WERI-Rb-1 (cell line): ENCODE data around the gene BIVM.

Experiments
- DNase-seq: peaks from one replicate; pipeline ENCODE4 v3.0.0-alpha.2; 2020
- H3K27ac ChIP-seq: fragments of 250-450 bp; sonication (Bioruptor Pico); 2 replicates; pipeline ENCODE4 v1.5.1; 2020; ENCODE audit warnings: mild to moderate bottlenecking, moderate library complexity
- H3K27me3 ChIP-seq: fragments of 250-450 bp; sonication (Bioruptor Pico); 2 replicates; pipeline ENCODE4 v1.5.1; 2021; ENCODE audit warnings: mild to moderate bottlenecking, low read depth, moderate library complexity; ENCODE audit not compliant: insufficient read depth, severe bottlenecking
- H3K36me3 ChIP-seq: fragments of 250-450 bp; sonication (Bioruptor Pico); 2 replicates; pipeline ENCODE4 v1.5.1; 2020; ENCODE audit warnings: mild to moderate bottlenecking, moderate library complexity
- H3K4me3 ChIP-seq: 2 replicates; pipeline ENCODE4 v1.5.1; 2011; ENCODE audit warnings: low read depth, mild to moderate bottlenecking, control low read depth, low read length
- H3K9me3 ChIP-seq: fragments of 250-450 bp; sonication (Bioruptor Pico); 2 replicates; pipeline ENCODE4 v1.5.1; 2021; ENCODE audit warnings: mild to moderate bottlenecking, moderate library complexity; ENCODE audit not compliant: severe bottlenecking
- CTCF ChIP-seq: IDR thresholded peaks from 2 replicates; pipeline ENCODE4 v1.5.1; 2011; ENCODE audit warnings: low read depth, mild to moderate bottlenecking, control low read depth, inconsistent platforms, low read length

BIVM gene

GRCh38 chr13:102817907-102818306 lies 19.0 kb downstream of the BIVM start:
- Histone ChIP-seq H3K4me3 (no peak overlapping the region), H3K9me3 (no peaks in the 10 kb centered on the region), H3K27ac (no peak overlapping the region), H3K36me3 (peaks cover 64% of the 10 kb centered on the region), H3K27me3 (no peaks in the 10 kb centered on the region)
- no peak for TF ChIP-seq CTCF
- DNase-seq = no peak

- Histone ChIP-seq H3K4me3 (no peak overlapping the region), H3K36me3 (peaks cover 68% of the 10 kb centered on the region), H3K27me3 (no peaks in the 10 kb centered on the region), H3K27ac (no peak overlapping the region), H3K9me3 (peaks cover 3% of the 10 kb centered on the region)
- DNase-seq = no peak
- no peak for TF ChIP-seq CTCF
Measured at GRCh38 chr13:102825400-102825799, 26.5 kb downstream of the BIVM start.

- DNase-seq = no peak
- Histone ChIP-seq H3K27me3 (no peaks in the 10 kb centered on the region), H3K4me3 (no peak overlapping the region), H3K27ac (no peak overlapping the region), H3K9me3 (peaks cover 3% of the 10 kb centered on the region), H3K36me3 (peaks cover 61% of the 10 kb centered on the region)
- no peak for TF ChIP-seq CTCF
Measured at GRCh38 chr13:102825921-102826706, 27.2 kb downstream of the BIVM start.

GRCh38 chr13:102830646-102831045 lies 31.7 kb downstream of the BIVM start:
- no peak for DNase-seq
- Histone ChIP-seq H3K9me3 (no peaks in the 10 kb centered on the region), H3K4me3 (no peak overlapping the region), H3K27ac (no peak overlapping the region), H3K36me3 (peaks cover 52% of the 10 kb centered on the region), H3K27me3 (no peaks in the 10 kb centered on the region)
- no peak for TF ChIP-seq CTCF

- no peak for TF ChIP-seq CTCF
- Histone ChIP-seq H3K4me3 (no peak overlapping the region), H3K27me3 (no peaks in the 10 kb centered on the region), H3K9me3 (no peaks in the 10 kb centered on the region), H3K27ac (no peak overlapping the region), H3K36me3 (peaks cover 67% of the 10 kb centered on the region)
- no peak for DNase-seq
Measured at GRCh38 chr13:102836471-102836870, 37.6 kb downstream of the BIVM start.

GRCh38 chr13:102838273-102838672 lies 39.4 kb downstream of the BIVM start:
- DNase-seq = no peak
- H3K36me3 ChIP-seq = peaks cover 59% of the 10 kb centered on the region
- no peak overlapping the region for H3K27ac ChIP-seq
- no peaks in the 10 kb centered on the region for H3K9me3 ChIP-seq
- TF ChIP-seq CTCF = no peak
- no peaks in the 10 kb centered on the region for H3K27me3 ChIP-seq
- H3K4me3 ChIP-seq = no peak overlapping the region
